Gastroesophageal sphincter (tissue), 3 donors: Measurements from ENCODE around the gene TM9SF2.

Experiments
- CTCF ChIP-seq, 4 experiments: fragments of 200-600 bp in 2 of 4; fragments of 450-650 bp in 2 of 4; sonication (generic) in 1 of 4; IDR thresholded peaks; one replicate each; pipeline ENCODE4 v1.5.1; 2017 to 2019; ENCODE audit warnings: antibody characterized with exemption in 4 of 4, mild to moderate bottlenecking in 2 of 4, moderate library complexity in 2 of 4
- POLR2A ChIP-seq, 2 donors: fragments of 450-650 bp; IDR thresholded peaks; one replicate each; pipeline ENCODE4 v1.6.1; 2017; ENCODE audit warnings: antibody characterized with exemption in 2 of 2, mild to moderate bottlenecking in 2 of 2, moderate library complexity in 1 of 2
- POLR2AphosphoS5 ChIP-seq: sonication (generic); formaldehyde crosslinking; IDR thresholded peaks from one replicate; pipeline ENCODE4 v1.6.1; 2017; ENCODE audit warnings: antibody characterized with exemption

- TF ChIP-seq POLR2AphosphoS5: no peak
- TF ChIP-seq CTCF (IDR thresholded peaks at IDR 0.05): no peak
- no peak for TF ChIP-seq POLR2A (IDR thresholded peaks at IDR 0.05)
Measured at GRCh38 chr13:99545979-99546378, 44.7 kb downstream of the TM9SF2 start.
